NT2/D1 (cell line): ENCODE data around the gene CTNNA3.

Experiments
- SUZ12 ChIP-seq: IDR thresholded peaks from 2 replicates; pipeline ENCODE4 v1.6.1; 2011; ENCODE audit not compliant: insufficient read length, insufficient read depth; ENCODE audit errors: extremely low read depth
- YY1 ChIP-seq: IDR thresholded peaks from 2 replicates; pipeline ENCODE4 v1.6.1; 2011; ENCODE audit not compliant: insufficient read length, insufficient read depth
- ZNF274 ChIP-seq: IDR thresholded peaks from 2 replicates; pipeline ENCODE4 v1.6.1; 2011; ENCODE audit warnings: mild to moderate bottlenecking, low read depth, low read length

DNA sequence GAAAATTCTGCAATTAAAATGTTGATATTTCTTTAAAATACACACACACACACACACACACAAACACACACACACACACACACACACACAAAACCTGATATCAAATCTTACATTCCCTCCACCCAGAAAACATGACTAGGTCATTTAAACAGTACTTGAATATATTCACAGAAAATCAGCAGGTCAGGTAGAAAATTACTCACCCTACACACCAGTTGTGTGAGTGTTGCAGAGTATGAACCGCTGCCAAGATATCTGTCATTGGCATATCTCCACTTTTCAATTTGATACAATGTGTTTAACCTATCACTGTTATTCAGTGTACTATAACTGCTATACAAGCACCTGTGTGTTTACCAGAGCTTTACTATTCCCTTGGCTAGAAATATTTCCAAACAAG lies 1053.8 kb downstream of the CTNNA3 start:
- TF ChIP-seq YY1 (no peak), ZNF274 (no peak), SUZ12 (no peak)
